H9 (cell line): ENCODE measurements around the gene GSN. TPM values are rescaled to one million over a fixed set of nuclear protein-coding genes. Genes with fewer than 3 reads are reported as not detected.
A peak's percentile ranks its signal among the peaks of the same experiment; 100 is the strongest.

Experiments used
- DNase-seq: peaks from one replicate; pipeline ENCODE4 v3.0.0-alpha.2; 2017
- H2AFZ ChIP-seq: one replicate; pipeline ENCODE4 v1.6.1; 2013; ENCODE audit warnings: mild to moderate bottlenecking, low read length, control low read depth, moderate library complexity
- H2AK5ac ChIP-seq: 2 replicates; pipeline ENCODE4 v1.6.1; 2013; ENCODE audit warnings: low read length, control low read depth, mixed read lengths; ENCODE audit not compliant: insufficient read length
- H2BK120ac ChIP-seq: one replicate; pipeline ENCODE4 v1.6.1; 2013; ENCODE audit warnings: low read depth, mild to moderate bottlenecking, low read length, control low read depth, inconsistent platforms; ENCODE audit not compliant: poor library complexity, severe bottlenecking
- H2BK12ac ChIP-seq: 2 replicates; pipeline ENCODE4 v1.6.1; 2013; ENCODE audit warnings: low read length, control low read depth, mixed read lengths, low read depth; ENCODE audit not compliant: insufficient read length
- H2BK15ac ChIP-seq: 2 replicates; pipeline ENCODE4 v1.6.1; 2013; ENCODE audit warnings: low read depth, low read length, control low read depth
- H2BK20ac ChIP-seq: one replicate; pipeline ENCODE4 v1.6.1; 2013; ENCODE audit warnings: low read depth, mild to moderate bottlenecking, low read length, control low read depth, inconsistent platforms; ENCODE audit not compliant: poor library complexity, severe bottlenecking
- H2BK5ac ChIP-seq: 2 replicates; pipeline ENCODE4 v1.6.1; 2013; ENCODE audit warnings: low read length, control low read depth, mixed read lengths; ENCODE audit not compliant: insufficient read length
- H3K14ac ChIP-seq: 2 replicates; pipeline ENCODE4 v1.6.1; 2013; ENCODE audit warnings: low read length, control low read depth; ENCODE audit not compliant: insufficient read depth
- H3K18ac ChIP-seq: 2 replicates; pipeline ENCODE4 v1.6.1; 2013; ENCODE audit warnings: low read depth, mild to moderate bottlenecking, mixed read lengths, low read length, control low read depth; ENCODE audit not compliant: insufficient read length
- H3K23ac ChIP-seq: 2 replicates; pipeline ENCODE4 v1.6.1; 2013; ENCODE audit warnings: low read length, control low read depth, mixed read lengths, low read depth; ENCODE audit not compliant: insufficient read length
- H3K23me2 ChIP-seq: 2 replicates; pipeline ENCODE4 v1.6.1; 2013; ENCODE audit warnings: low read depth, mild to moderate bottlenecking, mixed read lengths, low read length, control low read depth; ENCODE audit not compliant: insufficient read length, poor library complexity, severe bottlenecking
- H3K27ac ChIP-seq: 2 replicates; pipeline ENCODE4 v1.5.1; 2013; ENCODE audit warnings: low read length, control low read depth, mixed read lengths, low read depth; ENCODE audit not compliant: insufficient read length
- H3K27me3 ChIP-seq: 2 replicates; pipeline ENCODE4 v1.6.1; 2013; ENCODE audit warnings: low read length, control low read depth, inconsistent platforms; ENCODE audit not compliant: insufficient read depth
- H3K4ac ChIP-seq: 2 replicates; pipeline ENCODE4 v1.6.1; 2013; ENCODE audit warnings: low read depth, mild to moderate bottlenecking, control low read depth, inconsistent platforms, low read length, moderate library complexity
- H3K4me1 ChIP-seq: 2 replicates; pipeline ENCODE4 v1.6.1; 2013; ENCODE audit warnings: low read length, control low read depth, inconsistent platforms; ENCODE audit not compliant: insufficient read depth
- H3K4me2 ChIP-seq: 2 replicates; pipeline ENCODE4 v1.6.1; 2013; ENCODE audit warnings: low read length, control low read depth, mixed read lengths; ENCODE audit not compliant: insufficient read length, insufficient read depth
- H3K56ac ChIP-seq: 2 replicates; pipeline ENCODE4 v1.6.1; 2013; ENCODE audit warnings: low read depth, mild to moderate bottlenecking, mixed read lengths, low read length, control low read depth; ENCODE audit not compliant: insufficient read length
- H3K79me1 ChIP-seq: 2 replicates; pipeline ENCODE4 v1.6.1; 2013; ENCODE audit warnings: low read depth, mild to moderate bottlenecking, moderate library complexity, low read length, control low read depth, inconsistent platforms; ENCODE audit not compliant: insufficient read depth, poor library complexity, severe bottlenecking
- H3K79me2 ChIP-seq: 2 replicates; pipeline ENCODE4 v1.6.1; 2013; ENCODE audit warnings: low read length, control low read depth, inconsistent platforms; ENCODE audit not compliant: insufficient read depth
- H3K9ac ChIP-seq: 2 replicates; pipeline ENCODE4 v1.6.1; 2013; ENCODE audit warnings: low read length, control low read depth, mixed read lengths; ENCODE audit not compliant: insufficient read length; ENCODE audit errors: extremely low read depth
- H3K9me3 ChIP-seq: one replicate; pipeline ENCODE4 v1.6.1; 2013; ENCODE audit warnings: low read depth, low read length, inconsistent platforms; ENCODE audit not compliant: control insufficient read depth
- H3T11ph ChIP-seq: one replicate; pipeline ENCODE4 v1.6.1; 2013; ENCODE audit warnings: mild to moderate bottlenecking, low read length, control low read depth, inconsistent platforms
- H4K20me1 ChIP-seq: one replicate; pipeline ENCODE4 v1.6.1; 2013; ENCODE audit not compliant: control insufficient read depth, insufficient read length, insufficient read depth
- H4K5ac ChIP-seq: 2 replicates; pipeline ENCODE4 v1.6.1; 2013; ENCODE audit warnings: low read depth, mild to moderate bottlenecking, mixed read lengths, low read length, control low read depth; ENCODE audit not compliant: insufficient read length
- H4K8ac ChIP-seq: replicated peaks from 2 replicates; pipeline ENCODE4 v1.6.1; 2013; ENCODE audit warnings: low read length, control low read depth, mixed read lengths, low read depth; ENCODE audit not compliant: insufficient read length
- H4K91ac ChIP-seq: 2 replicates; pipeline ENCODE4 v1.6.1; 2013; ENCODE audit warnings: low read depth, mild to moderate bottlenecking, moderate library complexity, mixed read lengths, low read length, control low read depth; ENCODE audit not compliant: insufficient read length
- H3K27ac Mint-ChIP-seq, 3 experiments: 2 replicates in 2 of 3; 3 replicates in 1 of 3; pipeline ENCODE4 v1.8.0; 2020 to 2021; ENCODE audit warnings: mixed read lengths in 3 of 3, mild to moderate bottlenecking in 1 of 3, moderate library complexity in 1 of 3
- H3K27me3 Mint-ChIP-seq: 2 replicates; pipeline ENCODE4 v1.8.0; 2021; ENCODE audit warnings: low read depth, mild to moderate bottlenecking, moderate library complexity, mixed read lengths
- H3K36me3 Mint-ChIP-seq, 3 experiments: 2 replicates in 2 of 3; 3 replicates in 1 of 3; pipeline ENCODE4 v1.8.0; 2020 to 2021; ENCODE audit warnings: low read depth in 3 of 3, mixed read lengths in 3 of 3; ENCODE audit not compliant: insufficient read depth in 1 of 3
- H3K4me1 Mint-ChIP-seq, 2 experiments: 2 replicates each; pipeline ENCODE4 v1.8.0; 2020; ENCODE audit warnings: mixed read lengths in 2 of 2
- H3K4me3 Mint-ChIP-seq, 2 experiments: 2 replicates in 1 of 2; 3 replicates in 1 of 2; pipeline ENCODE4 v1.8.0; 2020 to 2021; ENCODE audit warnings: mild to moderate bottlenecking in 2 of 2, mixed read lengths in 2 of 2, moderate library complexity in 1 of 2
- H3K9me3 Mint-ChIP-seq, 2 experiments: 2 replicates in 1 of 2; 3 replicates in 1 of 2; pipeline ENCODE4 v1.8.0; 2020; ENCODE audit warnings: mild to moderate bottlenecking in 2 of 2, mixed read lengths in 2 of 2, moderate library complexity in 1 of 2
- WGBS: extraction: QIAGEN DNeasy Blood & Tissue Kit; methylation state at CpG from one replicate; pipeline ENCODE4 v1.1.7; 2013; ENCODE audit warnings: missing lambda C conversion rate, low lambda C conversion rate, mixed read lengths; ENCODE audit not compliant: insufficient read length; ENCODE audit errors: extremely low coverage; 5-methylcytosine and 5-hydroxymethylcytosine counted together
- long read RNA-seq: library from polyadenylated mRNA; unstranded; transcript quantifications from one replicate; pipeline ENCODE4 v2.0.0, GENCODE V29; 2020
- total RNA-seq: library from RNA; stranded (reverse); gene quantifications from 2 replicates; pipeline ENCODE4 v1.2.1, GENCODE V29; 2021
- TF ChIP-seq, protein P1 (sequence below): fragments of 200-600 bp; sonication (generic); conservative IDR thresholded peaks from 3 replicates; pipeline ENCODE4 v1.8.0; 2021; ENCODE audit warnings: antibody characterized with exemption, mild to moderate bottlenecking

The GSN gene
- total RNA-seq = 12.9 and 14.9 TPM in 2 replicates
- long read RNA-seq, partial matches to known transcripts = 10 of 185 reads
- long read RNA-seq, other reads (novel, unspliced or antisense) = 174 of 185 reads

DNA sequence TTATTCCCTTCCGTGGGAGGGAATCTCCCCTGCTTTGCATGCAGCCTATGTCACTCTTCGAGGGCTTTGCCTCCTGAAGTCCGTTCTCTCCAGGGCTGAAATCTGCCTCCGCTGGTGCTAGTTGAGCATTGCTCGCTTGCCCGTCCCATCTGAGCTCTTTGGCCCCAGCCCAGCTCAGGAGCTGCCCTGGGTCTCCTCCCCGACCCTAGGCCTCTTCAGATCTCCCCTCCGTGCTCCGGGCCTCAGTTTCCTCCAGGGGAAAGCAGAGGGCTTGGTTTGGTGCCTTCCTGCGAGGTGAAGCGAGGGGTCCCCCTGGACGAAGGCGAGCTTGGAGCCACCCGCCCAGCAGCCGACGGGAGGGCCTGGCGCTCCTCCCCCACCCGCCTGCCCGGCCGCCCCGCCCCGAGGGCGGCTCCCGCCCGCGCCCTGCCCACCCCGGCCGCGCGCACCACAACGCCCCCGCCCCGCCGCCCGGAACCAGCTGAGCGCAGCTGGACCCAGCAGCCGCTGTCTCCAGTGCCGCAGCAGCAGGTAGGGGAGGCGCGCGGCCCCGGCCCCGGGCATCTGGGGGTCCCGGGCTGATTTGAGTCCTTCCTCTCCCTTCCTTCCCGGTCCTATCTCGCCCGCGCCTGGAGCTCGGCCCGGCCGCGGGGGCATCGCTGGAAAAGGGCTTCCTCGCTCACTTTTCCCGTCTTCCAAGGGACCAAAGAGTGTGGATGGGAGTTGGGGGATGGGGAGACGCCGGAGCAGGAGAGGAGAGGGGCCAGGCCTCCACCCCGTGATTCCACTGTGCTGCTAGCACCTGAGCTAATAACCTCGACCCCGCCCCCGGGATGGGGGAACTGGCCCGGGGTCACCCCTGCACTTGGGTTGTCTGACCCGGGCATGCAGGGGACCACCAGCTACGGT, at the start of gene GSN:
Gene GSN, plus strand, starts transcription at position 474 of the 909 bp plus-strand sequence. CDS start 33,810 bp downstream, outside the sequence.
- peaks cover 19% of the 10 kb centered on the region for H3K23me2 ChIP-seq
- peaks cover 22% of the 10 kb centered on the region; the same call in 1 of the 2 replicates for H3K27me3 ChIP-seq
- Mint-ChIP-seq H3K27me3 (peaks cover 96% of the 10 kb centered on the region), H3K27ac (peak within 1 kb of the TSS in 1 of 3 experiments; percentile 87; a peak in 1 of 7 replicates), H3K36me3 (peaks cover 0 to 2% (median 0%) of the 10 kb centered on the region in 3 experiments; a peak in 1 of 7 replicates), H3K4me3 (peak within 1 kb of the TSS; percentile 72 to 90), H3K4me1 (peaks cover 29 to 40% of the 10 kb centered on the region in 2 experiments), H3K9me3 (no peaks in the 10 kb centered on the region)
- TF ChIP-seq, protein P1, sequence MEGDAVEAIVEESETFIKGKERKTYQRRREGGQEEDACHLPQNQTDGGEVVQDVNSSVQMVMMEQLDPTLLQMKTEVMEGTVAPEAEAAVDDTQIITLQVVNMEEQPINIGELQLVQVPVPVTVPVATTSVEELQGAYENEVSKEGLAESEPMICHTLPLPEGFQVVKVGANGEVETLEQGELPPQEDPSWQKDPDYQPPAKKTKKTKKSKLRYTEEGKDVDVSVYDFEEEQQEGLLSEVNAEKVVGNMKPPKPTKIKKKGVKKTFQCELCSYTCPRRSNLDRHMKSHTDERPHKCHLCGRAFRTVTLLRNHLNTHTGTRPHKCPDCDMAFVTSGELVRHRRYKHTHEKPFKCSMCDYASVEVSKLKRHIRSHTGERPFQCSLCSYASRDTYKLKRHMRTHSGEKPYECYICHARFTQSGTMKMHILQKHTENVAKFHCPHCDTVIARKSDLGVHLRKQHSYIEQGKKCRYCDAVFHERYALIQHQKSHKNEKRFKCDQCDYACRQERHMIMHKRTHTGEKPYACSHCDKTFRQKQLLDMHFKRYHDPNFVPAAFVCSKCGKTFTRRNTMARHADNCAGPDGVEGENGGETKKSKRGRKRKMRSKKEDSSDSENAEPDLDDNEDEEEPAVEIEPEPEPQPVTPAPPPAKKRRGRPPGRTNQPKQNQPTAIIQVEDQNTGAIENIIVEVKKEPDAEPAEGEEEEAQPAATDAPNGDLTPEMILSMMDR = peak; percentile 12; the same call in 1 of the 3 replicates
- no CpG with 5 or more reads among the region's 64 CpGs for WGBS
- no peak within 1 kb of the TSS for H3K27ac ChIP-seq
- H3K79me1 ChIP-seq = no peaks in the 10 kb centered on the region
- H2AK5ac ChIP-seq = no peak within 1 kb of the TSS
- H2BK5ac ChIP-seq = no peak within 1 kb of the TSS
- H3K9ac ChIP-seq = peak within 1 kb of the TSS; percentile 42
- H3K4ac ChIP-seq = no peak within 1 kb of the TSS
- no peak within 1 kb of the TSS for H4K8ac ChIP-seq
- H4K91ac ChIP-seq = no peak within 1 kb of the TSS
- no peak within 1 kb of the TSS for H2BK15ac ChIP-seq
- no peak within 1 kb of the TSS for H3K18ac ChIP-seq
- H3K14ac ChIP-seq = peak within 1 kb of the TSS; percentile 79; the same call in 1 of the 2 replicates
- no peaks in the 10 kb centered on the region for H4K20me1 ChIP-seq
- DNase-seq = peak; percentile 85
- no peak within 1 kb of the TSS for H3T11ph ChIP-seq
- no peak within 1 kb of the TSS for H4K5ac ChIP-seq
- no peak within 1 kb of the TSS for H2BK12ac ChIP-seq
- no peak within 1 kb of the TSS for H2BK20ac ChIP-seq
- no peak within 1 kb of the TSS for H3K23ac ChIP-seq
- no peak within 1 kb of the TSS for H2BK120ac ChIP-seq
- H3K4me1 ChIP-seq = peaks cover 4% of the 10 kb centered on the region; the same call in 1 of the 2 replicates
- H2AFZ ChIP-seq = no peak within 1 kb of the TSS
- no peak within 1 kb of the TSS for H3K56ac ChIP-seq
- H3K79me2 ChIP-seq = no peaks in the 10 kb centered on the region
- no peaks in the 10 kb centered on the region for H3K9me3 ChIP-seq
- H3K4me2 ChIP-seq = peak within 1 kb of the TSS; percentile 55
